AG10803 (cell line): ENCODE measurements around the gene NRG3.
"Not testable (repeated sequence)": the region's sequence is repeated elsewhere in the genome, so short reads cannot be mapped to it uniquely, and the experiment has no call there.

Experiments
- DNase-seq: peaks from one replicate; pipeline ENCODE4 v3.0.0; 2010; ENCODE audit warnings: low read depth
- H3K4me3 ChIP-seq: 2 replicates; pipeline ENCODE4 v1.5.1; 2011; ENCODE audit warnings: mild to moderate bottlenecking, low read length, control low read depth
- TF ChIP-seq, protein P1 (sequence below): conservative IDR thresholded peaks from 2 replicates; pipeline ENCODE4 v1.5.1; 2011; ENCODE audit warnings: mild to moderate bottlenecking, low read length, control low read depth, inconsistent platforms

Gene NRG3

GRCh38 chr10:82668221-82668895, 793.4 kb downstream of the NRG3 start:
- TF ChIP-seq, protein P1, sequence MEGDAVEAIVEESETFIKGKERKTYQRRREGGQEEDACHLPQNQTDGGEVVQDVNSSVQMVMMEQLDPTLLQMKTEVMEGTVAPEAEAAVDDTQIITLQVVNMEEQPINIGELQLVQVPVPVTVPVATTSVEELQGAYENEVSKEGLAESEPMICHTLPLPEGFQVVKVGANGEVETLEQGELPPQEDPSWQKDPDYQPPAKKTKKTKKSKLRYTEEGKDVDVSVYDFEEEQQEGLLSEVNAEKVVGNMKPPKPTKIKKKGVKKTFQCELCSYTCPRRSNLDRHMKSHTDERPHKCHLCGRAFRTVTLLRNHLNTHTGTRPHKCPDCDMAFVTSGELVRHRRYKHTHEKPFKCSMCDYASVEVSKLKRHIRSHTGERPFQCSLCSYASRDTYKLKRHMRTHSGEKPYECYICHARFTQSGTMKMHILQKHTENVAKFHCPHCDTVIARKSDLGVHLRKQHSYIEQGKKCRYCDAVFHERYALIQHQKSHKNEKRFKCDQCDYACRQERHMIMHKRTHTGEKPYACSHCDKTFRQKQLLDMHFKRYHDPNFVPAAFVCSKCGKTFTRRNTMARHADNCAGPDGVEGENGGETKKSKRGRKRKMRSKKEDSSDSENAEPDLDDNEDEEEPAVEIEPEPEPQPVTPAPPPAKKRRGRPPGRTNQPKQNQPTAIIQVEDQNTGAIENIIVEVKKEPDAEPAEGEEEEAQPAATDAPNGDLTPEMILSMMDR = no peak
- DNase-seq = peak; percentile 6
- H3K4me3 ChIP-seq = no peak overlapping the region

- TF ChIP-seq, protein P1 = no peak
- DNase-seq = no peak
Observed at GRCh38 chr10:82674036-82674435, 799.0 kb downstream of the NRG3 start.

DNA sequence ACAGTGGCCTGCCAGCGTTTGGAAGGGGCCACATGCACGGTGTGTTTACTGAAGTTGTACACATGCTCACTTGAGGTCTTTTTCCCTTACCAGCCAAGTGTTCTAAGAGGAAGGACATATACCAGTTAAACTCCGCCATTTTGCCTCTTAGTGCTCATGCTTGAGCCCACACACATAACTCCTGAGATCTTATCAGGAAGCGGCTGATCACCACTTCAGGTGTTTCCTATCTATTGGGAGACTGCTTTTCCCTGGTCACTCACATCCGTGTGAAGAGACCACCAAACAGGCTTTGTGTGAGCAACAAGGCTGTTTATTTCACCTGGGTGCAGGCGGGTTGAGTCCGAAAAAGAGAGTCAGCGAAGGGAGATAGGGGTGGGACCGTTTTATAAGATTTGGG, 802.9 kb downstream of the NRG3 start:
- not testable (repeated sequence) for DNase-seq, H3K4me3 ChIP-seq

More at GRCh38 chr10:82674036-82674435, 799.0 kb downstream of the NRG3 start:
- H3K4me3 ChIP-seq = no peak overlapping the region

DNA sequence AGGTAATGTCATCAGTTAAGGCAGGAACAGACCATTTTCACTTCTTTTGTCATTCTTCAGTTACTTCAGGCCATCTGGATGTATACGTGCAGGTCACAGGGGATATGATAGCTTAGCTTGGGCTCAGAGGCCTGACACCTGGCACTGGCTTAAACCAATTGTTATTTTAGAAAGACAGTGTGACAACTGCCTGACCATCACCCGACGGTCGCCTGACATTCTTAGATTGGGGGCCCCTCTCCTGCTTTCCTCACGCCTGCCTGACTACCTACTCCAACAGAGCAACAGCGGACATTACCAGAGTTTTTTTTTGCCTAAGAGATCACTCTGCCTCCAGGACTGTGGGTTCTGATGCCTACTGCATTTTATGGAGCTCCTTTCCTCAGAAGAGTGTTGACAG, 803.5 kb downstream of the NRG3 start:
- not testable (repeated sequence) for DNase-seq, H3K4me3 ChIP-seq

- H3K4me3 ChIP-seq = no peak overlapping the region
- no peak for DNase-seq
- TF ChIP-seq, protein P1 = no peak
Observed at GRCh38 chr10:82680608-82681007, 805.6 kb downstream of the NRG3 start.

DNA sequence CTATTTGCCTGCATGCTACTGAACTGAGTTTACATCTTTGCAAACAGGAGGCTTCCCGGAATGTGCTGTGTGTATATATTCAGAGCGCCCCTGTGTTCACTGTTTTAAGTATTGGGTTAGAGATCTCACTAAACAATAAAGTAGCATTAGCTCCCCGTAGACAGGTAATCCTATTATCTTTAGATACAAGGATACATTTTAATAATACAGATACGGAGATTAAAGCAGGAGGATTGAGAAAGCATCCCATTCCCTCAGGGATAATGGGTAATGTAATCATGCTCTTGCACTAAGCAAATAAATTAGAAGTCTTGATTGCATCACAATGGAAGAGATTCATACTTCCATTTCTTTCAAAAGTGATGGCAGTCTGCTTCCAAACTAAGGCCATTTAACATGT, 809.0 kb downstream of the NRG3 start:
- H3K4me3 ChIP-seq = no peak overlapping the region
- no peak for DNase-seq
- TF ChIP-seq, protein P1 = no peak

DNA sequence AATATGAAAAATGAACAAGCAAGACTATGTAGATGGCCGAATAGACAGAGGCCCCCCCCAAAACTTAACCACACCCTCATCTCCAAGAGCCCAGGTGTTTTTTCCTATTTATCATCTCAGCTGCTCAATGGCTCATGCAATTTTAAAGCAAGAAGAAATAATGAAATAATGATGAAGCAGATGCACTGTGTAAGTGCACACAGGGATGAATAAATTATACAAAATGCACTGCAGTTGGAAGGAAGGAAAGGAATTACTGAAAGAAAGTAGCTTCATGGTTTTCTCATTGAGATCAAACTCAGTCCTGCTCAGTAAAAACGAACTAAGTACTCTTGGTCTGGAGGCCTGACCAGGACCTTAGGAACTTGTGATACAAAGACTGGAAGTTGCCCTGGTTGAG, 810.1 kb downstream of the NRG3 start:
- TF ChIP-seq, protein P1 = no peak
- no peak overlapping the region for H3K4me3 ChIP-seq
- DNase-seq = no peak

DNA sequence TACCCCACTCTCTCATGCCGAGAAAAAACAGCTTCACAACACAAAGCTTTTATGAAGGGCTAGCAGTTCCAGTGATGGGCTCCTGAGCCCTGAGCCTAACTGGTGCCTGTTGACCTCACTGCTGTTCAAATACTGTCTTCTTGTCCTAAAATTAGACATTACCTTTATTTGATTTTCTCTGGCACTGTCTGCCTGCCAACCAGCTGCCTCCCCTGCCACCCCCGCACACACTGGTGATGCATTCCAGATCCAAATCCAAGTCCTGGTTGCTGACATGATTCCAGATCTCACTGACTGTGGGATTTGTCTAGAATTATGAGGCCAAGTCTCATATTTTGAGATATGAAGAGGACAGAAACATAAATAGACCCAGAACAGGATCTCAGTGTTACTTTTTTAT, 816.2 kb downstream of the NRG3 start:
- DNase-seq = no peak
- TF ChIP-seq, protein P1 = no peak
- no peak overlapping the region for H3K4me3 ChIP-seq
